ENCODE results near the gene LAMA2. TPM values are rescaled to one million over a fixed set of nuclear protein-coding genes. Genes with fewer than 3 reads are reported as not detected.

Gene LAMA2
- total RNA-seq, 1 experiment from 2014 or later = 4.2 TPM

DNA sequence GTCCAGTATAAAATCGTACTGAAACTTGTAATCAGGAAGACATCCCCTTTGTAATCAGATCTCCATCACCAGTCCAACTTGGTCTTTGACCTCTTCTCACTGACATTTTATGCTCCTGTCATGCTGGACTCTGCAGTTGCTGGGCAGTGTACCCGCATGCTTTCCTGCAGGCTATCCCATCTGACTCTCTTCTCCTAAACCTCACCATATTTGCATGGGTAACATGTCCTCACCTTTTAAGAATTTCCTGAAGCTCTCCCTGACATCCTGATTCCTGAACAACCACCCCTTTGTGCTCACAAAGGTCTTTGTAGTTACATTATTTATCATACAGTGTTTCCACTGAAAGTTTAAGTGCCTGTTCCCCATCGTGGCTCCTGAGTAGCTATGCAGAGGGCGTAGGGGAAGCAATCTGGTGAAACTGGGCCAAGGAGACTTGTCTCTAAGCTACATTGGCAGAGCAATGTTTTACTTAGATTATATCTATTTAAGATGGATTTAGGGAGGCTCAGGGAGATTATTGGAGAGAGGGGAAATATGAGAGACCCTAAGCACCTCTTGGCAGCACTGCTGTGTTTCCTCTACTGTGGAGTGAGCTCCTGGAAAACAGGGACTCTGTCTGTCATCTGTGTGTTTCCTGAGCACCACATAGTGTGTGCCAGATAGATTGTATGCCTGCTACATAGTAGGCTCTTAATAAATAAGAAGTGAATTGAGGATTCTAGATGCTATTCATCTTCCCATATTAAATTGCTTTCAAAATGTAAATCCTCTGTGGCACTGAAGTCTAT is 124.0 kb downstream of the LAMA2 start:
- Mint-ChIP-seq H3K4me3 (no peak overlapping the region), H3K9me3 (no peaks in the 10 kb centered on the region), H3K4me1 (no peaks in the 10 kb centered on the region), H3K36me3 (ENCODE audit: insufficient read depth in 1 of 3, low read depth in 3 of 3) (no peaks in the 10 kb centered on the region), H3K27ac (no peak overlapping the region; a peak in 1 of 7 replicates), H3K27me3 (ENCODE audit: low read depth) (no peaks in the 10 kb centered on the region)
- H3K23me2 ChIP-seq (ENCODE audit: insufficient read length, low read depth, low read length, poor library complexity, severe bottlenecking) = no peaks in the 10 kb centered on the region
- WGBS (ENCODE audit: extremely low coverage, insufficient read length, low lambda C conversion rate) = no CpG with 5 or more reads among the region's 4 CpGs
- H3K14ac ChIP-seq (ENCODE audit: insufficient read depth, low read length) = no peak overlapping the region
- H3T11ph ChIP-seq (ENCODE audit: low read length) = no peak overlapping the region
- H2BK5ac ChIP-seq (ENCODE audit: insufficient read length, low read length) = no peak overlapping the region
- no peak overlapping the region for H2AFZ ChIP-seq (ENCODE audit: low read length)
- H3K27ac ChIP-seq (ENCODE audit: insufficient read length, low read depth, low read length) = no peak overlapping the region
- H3K4ac ChIP-seq (ENCODE audit: low read depth, low read length) = no peak overlapping the region
- H3K4me2 ChIP-seq (ENCODE audit: insufficient read depth, insufficient read length, low read length) = no peak overlapping the region
- no peaks in the 10 kb centered on the region for H3K79me2 ChIP-seq (ENCODE audit: insufficient read depth, low read length)
- no peaks in the 10 kb centered on the region for H4K20me1 ChIP-seq (ENCODE audit: control insufficient read depth, insufficient read depth, insufficient read length)
- no peak overlapping the region for H4K5ac ChIP-seq (ENCODE audit: insufficient read length, low read depth, low read length)
- H2BK120ac ChIP-seq (ENCODE audit: low read depth, low read length, poor library complexity, severe bottlenecking) = no peak overlapping the region
- H2BK20ac ChIP-seq (ENCODE audit: low read depth, low read length, poor library complexity, severe bottlenecking) = no peak overlapping the region
- H3K56ac ChIP-seq (ENCODE audit: insufficient read length, low read depth, low read length) = no peak overlapping the region
- H3K9ac ChIP-seq (ENCODE audit: extremely low read depth, insufficient read length, low read length) = no peak overlapping the region
- H3K23ac ChIP-seq (ENCODE audit: insufficient read length, low read depth, low read length) = no peak overlapping the region
- no peak overlapping the region for H2BK15ac ChIP-seq (ENCODE audit: low read depth, low read length)
- no peaks in the 10 kb centered on the region for H3K9me3 ChIP-seq (ENCODE audit: control insufficient read depth, low read depth, low read length)
- no peaks in the 10 kb centered on the region for H3K4me1 ChIP-seq (ENCODE audit: insufficient read depth, low read length)
- H3K27me3 ChIP-seq (ENCODE audit: insufficient read depth, low read length) = no peaks in the 10 kb centered on the region
- no peak overlapping the region for H3K18ac ChIP-seq (ENCODE audit: insufficient read length, low read depth, low read length)
- H4K8ac ChIP-seq (replicated peaks; ENCODE audit: insufficient read length, low read depth, low read length) = no peak overlapping the region
- H3K79me1 ChIP-seq (ENCODE audit: insufficient read depth, low read depth, low read length, poor library complexity, severe bottlenecking) = no peaks in the 10 kb centered on the region
- H2AK5ac ChIP-seq (ENCODE audit: insufficient read length, low read length) = no peak overlapping the region
- no peak overlapping the region for H4K91ac ChIP-seq (ENCODE audit: insufficient read length, low read depth, low read length)
- TF ChIP-seq, protein P1, sequence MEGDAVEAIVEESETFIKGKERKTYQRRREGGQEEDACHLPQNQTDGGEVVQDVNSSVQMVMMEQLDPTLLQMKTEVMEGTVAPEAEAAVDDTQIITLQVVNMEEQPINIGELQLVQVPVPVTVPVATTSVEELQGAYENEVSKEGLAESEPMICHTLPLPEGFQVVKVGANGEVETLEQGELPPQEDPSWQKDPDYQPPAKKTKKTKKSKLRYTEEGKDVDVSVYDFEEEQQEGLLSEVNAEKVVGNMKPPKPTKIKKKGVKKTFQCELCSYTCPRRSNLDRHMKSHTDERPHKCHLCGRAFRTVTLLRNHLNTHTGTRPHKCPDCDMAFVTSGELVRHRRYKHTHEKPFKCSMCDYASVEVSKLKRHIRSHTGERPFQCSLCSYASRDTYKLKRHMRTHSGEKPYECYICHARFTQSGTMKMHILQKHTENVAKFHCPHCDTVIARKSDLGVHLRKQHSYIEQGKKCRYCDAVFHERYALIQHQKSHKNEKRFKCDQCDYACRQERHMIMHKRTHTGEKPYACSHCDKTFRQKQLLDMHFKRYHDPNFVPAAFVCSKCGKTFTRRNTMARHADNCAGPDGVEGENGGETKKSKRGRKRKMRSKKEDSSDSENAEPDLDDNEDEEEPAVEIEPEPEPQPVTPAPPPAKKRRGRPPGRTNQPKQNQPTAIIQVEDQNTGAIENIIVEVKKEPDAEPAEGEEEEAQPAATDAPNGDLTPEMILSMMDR (conservative IDR thresholded peaks at IDR 0.05) = no peak
- H2BK12ac ChIP-seq (ENCODE audit: insufficient read length, low read depth, low read length) = no peak overlapping the region
- no peak for DNase-seq
